Renal cortex interstitium (tissue), 15 donors: Measurements from ENCODE around the gene ARL3. TPM values are rescaled to one million over a fixed set of nuclear protein-coding genes. Genes with fewer than 3 reads are reported as not detected.
"Not testable (repeated sequence)": the region's sequence is repeated elsewhere in the genome, so short reads cannot be mapped to it uniquely, and the experiment has no call there.

Source experiments
- DNase-seq, 11 donors: peaks; one replicate each; pipeline ENCODE4 v3.0.0-alpha.2; 2013; ENCODE audit warnings: low read depth in 9 of 11, low spot score in 4 of 11; ENCODE audit errors: extremely low read depth in 1 of 11
- long read RNA-seq, 16 experiments: transcript quantifications; one replicate each; lab custom pipeline, GENCODE V29; 2026
- polyA plus RNA-seq, 3 donors: library from polyadenylated mRNA; unstranded; fragments of 120-200 nt; gene quantifications; one replicate each; pipeline ENCODE4 v1.2.1, GENCODE V29; 2013; ENCODE audit not compliant: insufficient read length in 3 of 3

Gene ARL3
- 10 to 100 TPM; 27.5 to 35.8 (median 31.5) TPM for polyA plus RNA-seq
- long read RNA-seq, donor 1, transcript ARL3-201 (6 exons, 3,844 nt) = major isoform, 41 of 69 reads
- long read RNA-seq, donor 1, partial matches to known transcripts = 28 of 69 reads
- long read RNA-seq, donor 1, other reads (novel, unspliced or antisense) = 0 of 69 reads
- long read RNA-seq, donor 2, transcript ARL3-201 (6 exons, 3,844 nt) = major isoform, 40 of 54 reads
- long read RNA-seq, donor 2, partial matches to known transcripts = 14 of 54 reads
- long read RNA-seq, donor 2, other reads (novel, unspliced or antisense) = 0 of 54 reads
- long read RNA-seq, donor 3, transcript ARL3-201 (6 exons, 3,844 nt) = major isoform, 89 of 154 reads
- long read RNA-seq, donor 3, partial matches to known transcripts = 36 of 154 reads
- long read RNA-seq, donor 3, other reads (novel, unspliced or antisense) = 29 of 154 reads
- long read RNA-seq, donor 4, transcript ARL3-201 (6 exons, 3,844 nt) = major isoform, 39 of 55 reads
- long read RNA-seq, donor 4, partial matches to known transcripts = 6 of 55 reads
- long read RNA-seq, donor 4, other reads (novel, unspliced or antisense) = 10 of 55 reads
- long read RNA-seq, donor 5 = 0 reads
- long read RNA-seq, donor 6, transcript ARL3-201 (6 exons, 3,844 nt) = major isoform, 61 of 77 reads
- long read RNA-seq, donor 6, partial matches to known transcripts = 11 of 77 reads
- long read RNA-seq, donor 6, other reads (novel, unspliced or antisense) = 5 of 77 reads
- long read RNA-seq, donor 7, transcript ARL3-201 (6 exons, 3,844 nt) = major isoform, 64 of 195 reads
- long read RNA-seq, donor 7, partial matches to known transcripts = 125 of 195 reads
- long read RNA-seq, donor 7, other reads (novel, unspliced or antisense) = 6 of 195 reads
- long read RNA-seq, donor 8, transcript ARL3-201 (6 exons, 3,844 nt) = major isoform, 98 of 254 reads
- long read RNA-seq, donor 8, partial matches to known transcripts = 127 of 254 reads
- long read RNA-seq, donor 8, other reads (novel, unspliced or antisense) = 29 of 254 reads
- long read RNA-seq, donor 9, transcript ARL3-201 (6 exons, 3,844 nt) = major isoform, 37 of 50 reads
- long read RNA-seq, donor 9, partial matches to known transcripts = 13 of 50 reads
- long read RNA-seq, donor 9, other reads (novel, unspliced or antisense) = 0 of 50 reads
- long read RNA-seq, donor 10, transcript ARL3-201 (6 exons, 3,844 nt) = major isoform, 55 of 81 reads
- long read RNA-seq, donor 10, partial matches to known transcripts = 26 of 81 reads
- long read RNA-seq, donor 10, other reads (novel, unspliced or antisense) = 0 of 81 reads
- long read RNA-seq, donor 11, transcript ARL3-201 (6 exons, 3,844 nt) = major isoform, 30 of 50 reads
- long read RNA-seq, donor 11, partial matches to known transcripts = 20 of 50 reads
- long read RNA-seq, donor 11, other reads (novel, unspliced or antisense) = 0 of 50 reads
- long read RNA-seq, donor 12, transcript ARL3-201 (6 exons, 3,844 nt) = major isoform, 28 of 120 reads
- long read RNA-seq, donor 12, partial matches to known transcripts = 92 of 120 reads
- long read RNA-seq, donor 12, other reads (novel, unspliced or antisense) = 0 of 120 reads
- long read RNA-seq, donor 13 = 0 reads
- long read RNA-seq, donor 14, transcript ARL3-201 (6 exons, 3,844 nt) = major isoform, 71 of 89 reads
- long read RNA-seq, donor 14, partial matches to known transcripts = 18 of 89 reads
- long read RNA-seq, donor 14, other reads (novel, unspliced or antisense) = 0 of 89 reads
- long read RNA-seq, donor 15, transcript ARL3-201 (6 exons, 3,844 nt) = major isoform, 26 of 26 reads
- long read RNA-seq, donor 15, partial matches to known transcripts = 0 of 26 reads
- long read RNA-seq, donor 15, other reads (novel, unspliced or antisense) = 0 of 26 reads
- long read RNA-seq, donor 16, transcript ARL3-201 (6 exons, 3,844 nt) = major isoform, 144 of 182 reads
- long read RNA-seq, donor 16, partial matches to known transcripts = 38 of 182 reads
- long read RNA-seq, donor 16, other reads (novel, unspliced or antisense) = 0 of 182 reads

GRCh38 chr10:102713814-102714620 is at the start of gene ARL3:
Gene ARL3, minus strand, starts transcription at chr10:102714397. Its CDS starts 122 bp downstream, at chr10:102714275.
- peak; percentile 92 to 99 (median 97) for DNase-seq

DNA sequence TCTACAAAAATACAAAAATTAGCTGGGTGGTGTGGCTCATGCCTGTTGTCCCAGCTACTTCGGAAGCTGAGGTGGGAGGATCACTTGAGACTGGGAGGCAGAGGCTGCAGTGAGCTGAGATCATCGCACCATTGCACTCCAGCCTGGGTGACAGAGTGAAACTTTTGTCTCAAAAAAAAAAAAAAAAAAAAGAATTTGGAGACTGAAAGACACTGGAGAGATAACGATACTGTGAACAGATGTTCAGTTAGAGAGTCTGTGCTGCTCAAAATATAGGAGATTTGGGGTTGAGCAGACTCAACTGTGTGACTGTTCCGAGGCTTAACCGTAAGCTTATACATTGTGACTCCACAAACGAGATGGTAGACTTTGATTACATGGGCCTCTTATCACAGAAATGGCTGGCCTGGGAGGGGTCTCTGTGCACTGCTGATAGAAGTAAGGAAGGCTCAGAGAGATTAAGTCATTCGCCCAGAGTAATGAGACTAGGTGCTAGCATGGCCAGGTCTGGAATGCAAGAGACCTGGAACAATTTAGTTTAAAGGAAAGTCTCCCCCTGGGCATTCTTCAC is 48.9 kb upstream of the ARL3 start:
- no peak for DNase-seq

DNA sequence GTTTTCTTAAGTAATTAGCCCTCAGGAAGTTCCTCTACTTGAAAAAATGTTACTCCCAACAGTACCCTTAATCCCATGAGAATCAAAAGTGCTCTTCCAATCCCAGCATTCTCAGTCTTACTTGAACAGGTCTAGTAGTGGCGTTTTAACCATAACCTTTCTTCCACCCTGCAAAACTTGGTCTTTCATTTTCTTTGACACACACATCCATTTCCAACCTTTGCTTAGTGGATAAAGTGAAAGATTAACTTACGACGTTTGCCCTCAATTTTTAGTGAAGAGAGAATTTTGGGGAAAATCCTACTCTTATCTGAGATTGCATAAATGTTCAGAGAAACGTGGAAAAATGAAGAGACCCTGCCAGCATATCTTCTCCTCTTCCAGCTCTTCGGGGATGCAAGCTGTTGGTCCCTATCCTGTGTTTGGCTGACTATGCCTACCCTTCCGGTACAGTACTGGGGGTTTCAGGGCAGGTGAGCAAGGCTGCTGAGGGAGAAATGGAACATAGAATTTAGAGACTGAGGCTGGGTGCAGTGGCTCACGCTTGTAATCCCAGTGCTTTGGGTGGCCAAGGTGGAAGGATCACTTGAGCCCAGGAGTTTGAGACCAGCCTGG is 48.3 kb upstream of the ARL3 start:
- DNase-seq = no peak

DNA sequence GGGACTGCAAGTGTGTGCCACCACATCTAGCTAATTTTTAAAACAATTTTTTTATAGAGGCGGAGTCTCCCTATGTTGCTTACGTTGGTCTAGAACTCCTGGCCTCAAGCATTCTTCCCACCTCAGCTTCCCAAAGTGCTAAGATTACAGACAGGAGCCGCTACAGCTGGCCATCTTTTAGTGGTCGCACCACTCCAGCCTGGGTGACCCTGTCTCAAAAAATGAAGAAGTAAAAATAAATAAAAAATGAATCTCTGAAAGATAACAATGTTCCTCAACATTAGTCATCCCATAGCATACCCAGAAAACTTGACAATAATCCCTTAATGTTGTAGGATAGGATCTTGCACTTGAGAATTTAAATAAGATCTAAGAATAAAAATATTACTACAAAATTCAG is 47.8 kb upstream of the ARL3 start:
- no peak for DNase-seq

- DNase-seq = no peak
These were observed 45.5 kb upstream of the ARL3 start for GRCh38 chr10:102759497-102760210.

DNA sequence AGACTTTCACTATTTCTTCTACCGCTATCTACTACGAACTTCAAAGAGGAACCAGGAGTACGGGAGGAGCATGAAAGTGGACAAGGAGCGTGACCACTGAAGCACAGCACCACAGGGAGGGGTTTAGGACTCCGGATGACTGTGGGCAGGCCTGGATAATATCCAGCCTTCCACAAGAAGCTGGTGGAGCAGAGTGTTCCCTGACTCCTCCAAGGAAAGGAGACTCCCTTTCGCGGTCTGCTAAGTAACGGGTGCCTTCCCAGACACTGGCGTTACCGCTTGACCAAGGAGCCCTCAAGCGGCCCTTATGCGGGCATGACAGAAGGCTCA is 44.7 kb upstream of the ARL3 start:
- DNase-seq = not testable (repeated sequence)

- DNase-seq = no peak
These were observed 44.2 kb upstream of the ARL3 start for GRCh38 chr10:102758240-102758932.

- no peak for DNase-seq
These were observed 43.1 kb upstream of the ARL3 start for GRCh38 chr10:102757323-102757722.

DNA sequence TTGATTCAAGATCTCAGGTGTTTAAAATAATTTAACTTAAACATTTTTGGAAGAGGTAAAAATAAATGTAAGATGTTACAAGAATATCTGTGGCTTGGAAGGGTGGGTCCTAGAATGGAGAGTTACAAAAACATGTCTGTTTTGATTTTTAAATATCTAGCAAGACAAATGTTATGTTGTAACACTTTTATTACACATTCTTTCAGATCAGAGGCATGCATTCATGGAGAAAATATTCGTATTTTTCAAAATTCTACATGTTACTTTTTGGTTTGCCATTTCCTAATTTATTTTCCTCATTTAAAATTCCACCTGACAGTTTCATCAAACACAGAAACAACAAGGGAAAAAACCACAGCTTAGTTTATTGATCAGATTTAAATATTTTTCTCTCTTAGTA is 39.5 kb upstream of the ARL3 start:
- no peak for DNase-seq

DNA sequence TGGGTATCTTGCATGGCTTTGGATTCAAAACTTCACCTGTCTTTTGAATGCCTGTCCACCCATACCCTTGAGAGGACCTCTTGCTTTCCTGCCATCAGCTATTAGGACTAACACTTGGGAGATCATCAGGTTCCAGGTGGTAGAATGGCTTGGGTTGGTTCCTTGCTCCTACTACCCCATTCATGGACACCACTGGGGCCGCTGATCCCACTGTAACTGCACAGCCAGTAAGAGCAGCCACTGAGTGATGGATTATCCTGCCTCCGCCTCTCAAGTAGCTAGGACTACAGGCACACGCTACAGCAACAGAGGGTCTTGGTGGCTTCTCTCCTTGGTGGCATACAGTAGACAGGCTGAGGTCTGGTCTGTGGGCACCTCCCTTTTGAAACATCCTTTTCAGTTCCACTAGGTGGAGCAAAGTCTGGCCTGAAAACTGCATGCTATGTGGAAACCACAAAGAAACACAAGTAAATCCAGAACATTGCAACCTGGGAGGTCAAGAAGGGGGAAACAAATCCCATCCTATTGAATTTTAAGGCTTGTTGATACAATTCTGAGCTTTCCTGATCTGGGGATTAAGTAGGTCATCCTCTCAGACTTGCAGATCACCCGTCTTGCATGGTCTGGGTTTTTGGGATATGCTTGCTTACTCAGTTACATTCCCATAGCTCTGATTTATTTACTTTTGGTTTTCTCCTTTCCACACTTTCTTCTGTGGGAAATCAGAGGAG is 38.9 kb upstream of the ARL3 start:
- no peak for DNase-seq

- DNase-seq = no peak
These were observed 38.2 kb upstream of the ARL3 start for GRCh38 chr10:102752266-102752930.

DNA sequence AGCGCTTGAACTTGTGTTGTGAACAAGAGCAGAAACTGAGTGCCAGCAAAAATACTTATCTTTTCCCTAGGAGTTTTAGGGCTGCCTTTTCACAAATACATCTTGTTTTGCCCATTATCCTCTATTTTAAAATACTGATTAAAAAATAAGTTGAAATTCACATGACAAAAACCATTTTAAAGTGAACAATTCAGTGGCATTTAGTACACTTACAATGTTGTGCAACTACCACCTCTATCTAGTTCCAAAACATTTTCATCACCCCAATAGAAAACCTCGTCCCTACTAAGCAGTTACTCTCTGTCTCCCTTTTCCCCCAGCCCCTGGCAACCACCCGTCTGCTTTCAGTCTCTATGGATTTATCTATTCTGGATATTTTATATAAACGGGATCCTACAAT is 31.0 kb upstream of the ARL3 start:
- DNase-seq = no peak

GRCh38 chr10:102744374-102745051 is 30.3 kb upstream of the ARL3 start:
- DNase-seq = no peak
